HG03060 (cell line): ENCODE data around the gene REXO1.
A peak's percentile ranks its signal among the peaks of the same experiment; 100 is the strongest.
"Not testable (repeated sequence)": the region's sequence is repeated elsewhere in the genome, so short reads cannot be mapped to it uniquely, and the experiment has no call there.

Experiments
- ATAC-seq: cut with Tn5 transposase; IDR thresholded peaks from one replicate; pipeline ENCODE4 v1.9.1; 2021; ENCODE audit warnings: low read depth, moderate number of reproducible peaks; ENCODE audit not compliant: unreplicated experiment

Gene REXO1

GRCh38 chr19:1876496-1877279 is 28.4 kb upstream of the REXO1 start:
- not testable (repeated sequence) for ATAC-seq

DNA sequence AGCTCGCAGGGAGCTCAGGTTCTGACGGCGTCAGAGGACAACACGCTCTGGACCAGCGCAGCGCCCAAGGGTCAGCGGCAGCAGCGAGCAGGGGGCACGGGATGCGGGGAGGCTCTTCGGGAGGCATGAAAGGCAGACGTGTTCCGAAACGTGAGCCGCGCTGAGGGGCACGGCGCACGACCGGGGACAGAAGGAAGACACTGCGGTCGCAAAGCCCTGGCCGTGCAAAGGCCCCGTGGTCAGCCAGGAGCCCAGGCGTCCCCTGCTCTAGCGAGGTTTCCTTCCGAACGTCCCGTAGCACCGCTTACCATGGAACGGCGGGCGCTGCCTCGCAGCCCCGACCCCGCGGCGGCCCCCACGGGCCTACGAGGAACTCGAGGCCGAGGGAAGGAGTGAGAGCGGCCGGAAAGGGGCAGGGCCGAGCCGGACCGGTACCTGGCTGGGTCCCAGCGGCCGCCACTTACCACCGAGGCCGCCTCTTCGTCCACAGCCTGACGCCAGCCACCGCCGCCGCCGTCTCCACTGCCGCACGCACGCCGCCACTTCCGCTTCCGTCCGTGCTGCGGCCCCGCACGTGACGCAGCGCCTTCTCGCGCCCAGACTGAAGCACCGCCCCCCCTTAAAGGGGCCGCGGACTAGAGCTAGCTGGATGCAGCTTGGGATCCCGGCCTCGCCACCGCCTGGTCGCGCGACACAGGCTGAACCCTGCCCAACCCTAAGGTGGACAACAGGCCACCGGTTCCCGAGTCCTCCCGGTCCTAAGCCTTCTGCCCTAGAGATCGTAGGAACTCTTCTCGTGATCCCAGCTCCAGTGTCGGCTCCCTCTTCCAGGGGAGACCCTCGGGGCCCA is 27.6 kb upstream of the REXO1 start:
- peak; percentile 69 for ATAC-seq

GRCh38 chr19:1875265-1875645 is 27.0 kb upstream of the REXO1 start:
- not testable (repeated sequence) for ATAC-seq

DNA sequence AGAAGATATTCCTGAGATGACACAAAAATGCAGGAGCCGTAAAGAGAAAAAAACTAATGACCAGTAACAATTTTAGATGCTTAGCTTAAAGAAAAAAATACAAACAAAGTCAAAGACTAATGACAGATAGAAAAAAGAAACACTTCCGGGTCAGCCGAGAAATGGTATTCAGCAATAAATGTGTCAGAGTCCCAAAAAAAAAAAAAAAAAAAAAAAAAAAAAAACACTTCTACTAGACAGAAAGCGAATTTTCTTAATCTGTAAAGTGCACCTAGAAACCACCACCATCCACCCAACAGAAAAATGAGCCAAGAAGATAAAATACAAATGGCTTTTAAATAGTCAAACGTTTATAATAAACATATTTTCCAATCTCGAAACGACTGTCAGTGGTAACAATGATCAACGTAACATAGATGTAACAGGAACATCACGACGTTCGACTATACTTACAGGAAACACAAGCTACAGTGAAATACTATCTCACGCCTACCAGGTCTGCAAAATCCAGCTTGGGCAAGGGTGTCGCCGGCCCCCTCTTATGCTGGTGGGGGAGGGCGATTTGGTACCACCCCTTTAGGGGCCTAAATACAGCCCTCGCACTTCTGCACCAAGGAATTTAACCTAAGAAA is 26.4 kb upstream of the REXO1 start:
- no peak for ATAC-seq

DNA sequence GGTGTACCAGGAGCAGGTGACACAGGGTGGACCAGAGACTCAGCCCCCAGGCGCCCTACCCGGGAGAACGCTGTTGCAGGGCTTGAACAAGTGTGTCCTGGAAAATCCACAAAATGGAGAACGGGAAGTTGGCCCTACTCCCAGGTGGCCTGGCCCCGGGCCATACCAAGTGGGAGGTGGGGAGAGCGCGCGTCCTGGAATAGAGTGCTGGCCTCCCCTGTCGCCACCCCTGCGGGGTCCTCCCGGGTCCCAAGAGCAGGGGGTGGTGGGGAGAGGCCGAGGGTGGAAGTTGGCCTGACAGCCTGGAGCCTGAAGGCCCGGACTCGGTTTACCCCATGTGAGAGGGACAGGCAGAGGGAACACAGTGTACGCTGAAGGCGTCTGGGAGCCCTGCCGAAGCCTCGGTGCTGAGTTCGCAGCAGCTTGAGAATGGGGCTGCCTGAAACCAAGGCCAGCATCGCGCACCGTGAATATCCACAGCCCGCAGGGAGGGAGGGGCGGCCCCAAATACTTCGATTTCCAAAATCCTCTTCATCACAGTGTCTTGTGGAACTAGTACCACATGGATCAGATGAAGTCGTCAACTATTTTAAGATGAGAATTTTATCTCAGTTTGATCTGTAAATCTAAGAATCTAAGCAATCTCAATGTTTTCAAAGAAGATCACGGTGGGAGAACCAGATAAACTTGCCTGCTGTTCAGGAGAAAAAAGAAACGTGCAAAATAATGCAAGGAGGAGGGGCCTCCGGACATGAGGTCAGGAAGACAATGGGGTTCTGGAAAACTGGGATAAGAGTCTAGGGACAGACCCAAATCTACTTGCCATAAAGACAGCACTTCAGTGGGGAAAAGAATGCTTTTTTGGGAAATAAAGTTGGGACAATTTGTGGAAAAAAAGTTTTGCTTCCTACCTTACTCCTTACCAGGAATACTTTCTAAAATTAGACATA is 25.5 kb upstream of the REXO1 start:
- ATAC-seq = no peak

DNA sequence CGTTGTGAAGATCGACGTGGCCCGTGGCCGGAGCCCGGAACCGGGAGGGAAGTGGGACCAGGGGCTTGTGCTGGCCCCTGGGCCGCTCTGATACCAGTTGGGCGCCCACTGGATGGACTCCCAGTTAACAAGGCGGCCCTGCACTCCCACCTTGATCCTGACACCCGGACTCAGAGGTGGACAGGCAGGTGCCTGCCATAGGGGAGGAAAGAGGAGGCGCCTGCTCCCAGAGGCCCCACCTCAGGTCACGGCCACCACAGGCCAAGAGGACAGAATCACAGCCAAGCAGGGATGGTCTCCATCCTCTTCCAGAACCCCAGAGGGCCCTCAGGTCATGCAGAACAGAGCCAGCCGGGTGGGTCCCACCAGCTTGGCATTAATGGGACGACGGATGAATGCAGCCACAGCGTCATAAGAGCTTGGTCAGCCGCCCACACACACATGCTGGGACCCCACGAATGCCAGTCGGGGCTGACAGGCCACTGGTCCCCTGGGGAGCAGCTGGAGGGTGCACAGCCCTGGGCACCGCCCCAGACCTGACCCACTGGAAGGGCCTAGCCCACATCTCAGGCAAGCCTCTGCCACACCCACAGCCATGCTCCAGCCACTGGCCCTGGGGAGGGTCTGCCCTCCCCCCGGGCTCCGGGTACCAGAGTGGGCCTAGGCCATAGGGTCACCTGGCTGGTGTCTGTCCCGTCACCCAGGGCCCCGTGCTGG is 24.7 kb upstream of the REXO1 start:
- no peak for ATAC-seq

DNA sequence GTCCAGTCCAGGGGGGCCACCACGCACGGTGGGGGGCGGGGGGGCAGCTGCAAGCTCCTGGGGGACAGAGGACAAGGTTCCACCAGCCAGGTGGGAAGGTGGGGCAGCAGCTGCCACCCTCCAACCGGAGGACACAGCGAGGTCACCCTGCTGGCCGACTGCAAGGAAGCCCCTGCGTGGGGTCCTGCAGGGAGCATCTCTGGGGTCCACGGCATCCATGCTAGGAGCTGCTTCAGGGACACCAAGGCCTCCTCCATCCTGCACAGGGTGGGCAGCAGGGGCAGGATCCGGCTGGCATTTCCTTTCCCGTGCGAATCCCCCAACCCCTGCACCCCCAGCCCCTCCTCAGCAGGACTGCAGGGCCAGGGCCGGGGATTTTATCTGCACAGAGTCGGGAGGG is 23.3 kb upstream of the REXO1 start:
- no peak for ATAC-seq

DNA sequence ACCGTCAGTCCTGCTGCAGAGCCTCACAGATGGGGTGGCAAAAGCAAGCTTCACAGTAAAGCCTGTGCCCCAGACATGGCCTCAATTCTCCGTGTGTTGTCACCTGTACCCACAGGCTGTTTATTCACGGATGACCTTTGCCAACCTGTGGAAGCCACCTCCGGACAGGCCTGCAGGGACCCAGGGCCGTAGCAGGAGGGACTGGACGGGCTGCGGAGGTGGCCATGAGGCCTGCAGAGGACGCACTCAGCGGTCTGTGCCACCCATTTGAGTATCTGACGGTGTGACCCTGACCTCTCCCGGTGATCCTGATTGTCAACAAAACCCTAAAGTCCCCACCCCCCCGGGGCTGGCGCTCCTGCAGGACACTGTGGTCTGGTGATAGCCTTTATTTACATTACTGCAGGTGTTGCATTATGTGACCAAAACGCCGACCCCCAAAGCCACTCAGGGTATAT is 22.9 kb upstream of the REXO1 start:
- no peak for ATAC-seq

DNA sequence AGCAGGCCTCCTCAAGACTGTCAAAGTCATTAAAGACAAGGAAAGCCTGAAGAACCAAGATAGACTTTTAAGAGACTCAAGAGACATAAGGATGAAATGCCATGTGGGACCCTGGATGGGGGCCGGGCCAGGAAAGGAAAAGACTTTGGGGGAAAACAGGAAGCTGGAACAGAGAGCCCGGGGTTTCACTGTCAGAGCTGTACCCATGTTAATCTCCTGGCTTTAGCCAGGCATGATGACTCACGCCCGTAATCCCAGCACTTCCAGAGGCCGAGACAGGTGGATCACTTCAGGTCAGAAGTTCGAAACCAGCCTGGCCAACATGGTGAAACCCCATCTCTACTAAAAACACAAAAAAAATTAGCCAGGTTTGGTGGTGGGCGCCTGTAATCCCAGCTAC is 20.7 kb upstream of the REXO1 start:
- no peak for ATAC-seq

DNA sequence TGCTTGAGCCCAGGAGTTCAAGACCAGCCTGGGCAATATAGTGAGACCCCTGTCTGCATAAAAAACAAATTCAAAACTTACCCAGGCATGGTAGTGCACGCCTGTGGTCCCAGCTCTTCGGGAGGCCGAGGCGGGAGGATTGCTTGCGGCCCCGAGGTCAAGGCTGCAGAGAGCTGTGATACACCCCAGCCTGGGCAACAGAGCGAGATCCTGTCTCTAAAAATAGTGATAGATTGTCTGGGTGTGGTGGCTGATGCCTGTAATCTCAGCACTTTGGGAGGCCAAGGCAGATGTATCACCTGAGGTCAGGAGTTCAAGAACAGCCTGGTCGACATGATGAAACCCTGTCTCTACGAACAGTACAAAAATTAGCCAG is 19.1 kb upstream of the REXO1 start:
- ATAC-seq = no peak

GRCh38 chr19:1866693-1867348 is 18.5 kb upstream of the REXO1 start:
- ATAC-seq = no peak

GRCh38 chr19:1865172-1866010 is 17.1 kb upstream of the REXO1 start:
- no peak for ATAC-seq

GRCh38 chr19:1864480-1865171 is 16.3 kb upstream of the REXO1 start:
- ATAC-seq = no peak

DNA sequence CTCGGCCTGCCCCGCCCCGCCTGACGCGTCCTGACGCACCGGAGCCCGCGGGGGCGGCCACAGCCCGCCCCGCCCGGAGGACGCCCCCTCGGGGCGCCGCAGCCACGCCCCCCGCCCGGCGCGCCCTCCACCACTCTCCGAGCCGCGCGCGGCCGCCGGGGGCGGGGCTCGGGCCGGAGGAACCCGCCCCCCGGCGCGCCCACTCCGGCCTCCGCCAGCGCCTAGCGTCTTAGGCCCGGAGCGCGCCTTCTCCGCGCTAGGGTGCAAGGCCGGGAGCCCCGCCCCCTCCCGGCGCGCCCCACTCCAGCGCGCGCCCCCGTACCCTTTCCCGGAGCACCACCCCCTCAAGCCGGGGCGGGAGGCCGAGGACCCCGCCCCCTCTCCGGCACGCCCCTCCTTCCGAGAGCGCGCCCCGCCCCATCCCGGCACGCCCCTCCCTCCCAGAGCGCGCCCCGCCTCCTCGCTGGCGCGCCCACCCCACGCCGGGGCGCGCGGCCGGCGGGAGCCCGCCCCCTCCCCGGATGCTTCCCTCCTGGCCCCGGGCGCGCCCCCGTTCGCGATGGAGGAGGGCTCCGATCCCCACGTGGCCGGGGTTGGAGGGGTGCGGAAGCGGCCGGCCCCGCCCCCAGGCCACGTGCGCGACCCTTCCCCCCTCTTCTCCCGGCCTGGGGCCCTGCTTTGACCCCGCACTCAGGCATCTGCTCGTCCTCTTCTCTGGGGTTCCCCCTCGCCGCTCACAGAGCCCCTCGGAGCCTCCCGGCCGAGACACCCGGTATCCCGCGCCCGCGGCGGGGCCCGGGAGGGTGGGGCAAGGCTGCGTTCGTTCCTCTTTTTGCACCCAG is 15.6 kb upstream of the REXO1 start:
- no peak for ATAC-seq

- ATAC-seq = no peak
Measured at GRCh38 chr19:1863328-1863637, 15.0 kb upstream of the REXO1 start, which contains the start of gene KLF16. KLF16 (minus strand) TSS chr19:1863579; CDS start chr19:1863497, 82 bp downstream.

DNA sequence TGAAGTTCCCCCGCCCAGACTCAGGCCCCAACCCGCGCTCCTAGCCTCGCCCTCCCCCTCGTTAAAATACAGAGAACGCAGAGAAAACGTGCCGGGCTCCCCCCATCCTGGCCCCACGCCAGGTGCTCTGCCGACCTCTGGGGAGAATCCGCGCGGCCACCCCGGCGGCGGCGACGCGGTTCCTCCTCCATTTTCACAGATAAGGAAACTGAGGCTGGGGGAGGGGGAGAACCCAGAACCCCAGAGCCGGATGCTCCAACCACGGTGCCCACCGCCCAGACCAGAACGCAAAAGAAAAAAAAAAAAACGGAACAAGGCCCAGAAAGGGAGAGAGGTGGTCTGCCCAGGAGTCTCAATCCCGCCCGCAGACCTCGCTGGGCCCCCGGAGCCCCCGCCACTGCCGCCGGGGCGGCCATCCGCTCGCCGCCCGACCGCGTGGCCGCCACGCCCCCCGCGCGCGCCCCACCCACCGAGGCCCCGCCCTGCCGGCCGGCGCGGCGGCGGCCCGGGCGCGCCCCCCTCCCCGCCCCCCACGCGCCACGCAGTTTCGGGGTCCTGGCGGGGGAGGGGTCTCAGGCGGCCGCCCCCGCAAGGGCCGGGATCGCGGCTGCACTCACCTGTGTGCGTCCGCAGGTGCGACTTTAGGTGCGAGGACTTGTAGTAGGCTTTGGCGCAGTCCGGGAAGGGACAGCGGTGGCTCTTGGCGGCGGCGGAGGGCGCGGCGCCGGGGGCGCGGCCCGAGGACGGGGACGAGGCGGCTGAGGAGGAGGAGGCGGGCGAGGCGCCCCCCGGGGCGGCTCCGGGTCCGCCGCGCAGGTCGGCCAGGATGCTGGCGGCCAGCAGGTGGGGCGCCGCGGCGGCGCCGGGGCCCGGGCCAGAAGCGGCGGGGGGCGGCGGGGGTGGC is 14.4 kb upstream of the REXO1 start:
- ATAC-seq = no peak
